B cell (primary cell): ENCODE measurements around the gene AUTS2.

Experiments used
- CTCF ChIP-seq: fragments of 200-600 bp; IDR thresholded peaks from one replicate; pipeline ENCODE4 v1.8.0; 2022; ENCODE audit warnings: antibody characterized with exemption, mild to moderate bottlenecking
- EZH2 ChIP-seq: IDR thresholded peaks from 2 replicates; pipeline ENCODE4 v1.6.1; 2012; ENCODE audit warnings: borderline replicate concordance, low read depth, mild to moderate bottlenecking, moderate library complexity, low read length; ENCODE audit not compliant: insufficient read depth, poor library complexity, severe bottlenecking

GRCh38 chr7:70210200-70210935 lies 612.1 kb downstream of the AUTS2 start:
- TF ChIP-seq CTCF, result no peak
- TF ChIP-seq EZH2, result no peak
